Activated naive CD8-positive, alpha-beta T cell treated with anti-CD3 and anti-CD28 coated beads, Interleukin-2, amount 10 ng/mL, durations not matched to agents 7 days and 5 days (primary cell): ENCODE data around the gene GDF7. TPM values are rescaled to one million over a fixed set of nuclear protein-coding genes. Genes with fewer than 3 reads are reported as not detected.

ENCODE experiments used
- ATAC-seq: fragments of 150-1000 bp; cut with Tn5 transposase; one replicate; pipeline ENCODE4 v1.10.0; 2021; ENCODE audit warnings: low read depth, moderate library complexity
- POLR2A ChIA-PET: fragments of 350-600 bp; sonication (Branson Sonifier 250); formaldehyde crosslinking; loops from one replicate; lab custom pipeline; 2021; ENCODE audit warnings: antibody characterized with exemption; lab: Charles Lee
- DNase-seq: peaks from one replicate; pipeline ENCODE4 v3.0.0; 2021
- H3K27ac Mint-ChIP-seq: one replicate; pipeline ENCODE4 v1.8.0; 2022; ENCODE audit warnings: mild to moderate bottlenecking, mixed read lengths
- H3K27me3 Mint-ChIP-seq: one replicate; pipeline ENCODE4 v1.8.0; 2022; ENCODE audit warnings: mild to moderate bottlenecking, moderate library complexity, mixed read lengths
- H3K36me3 Mint-ChIP-seq: one replicate; pipeline ENCODE4 v1.8.0; 2021; ENCODE audit warnings: mild to moderate bottlenecking, mixed read lengths
- H3K4me1 Mint-ChIP-seq: one replicate; pipeline ENCODE4 v1.8.0; 2021; ENCODE audit warnings: mixed read lengths
- H3K4me3 Mint-ChIP-seq: one replicate; pipeline ENCODE4 v1.8.0; 2022; ENCODE audit warnings: mild to moderate bottlenecking, moderate library complexity, mixed read lengths
- H3K9me3 Mint-ChIP-seq: one replicate; pipeline ENCODE4 v1.8.0; 2021; ENCODE audit warnings: mixed read lengths
- total RNA-seq, 2 experiments: library from RNA; stranded (reverse); gene quantifications; one replicate each; pipeline ENCODE4 v1.2.3, GENCODE V29; 2021

GDF7 gene
- total RNA-seq, 2 experiments from 2014 or later, result not detected

GRCh38 chr2:20624156-20624883 lies 42.6 kb upstream of the GDF7 start:
- Mint-ChIP-seq H3K36me3 (no peaks in the 10 kb centered on the region), H3K4me1 (no peaks in the 10 kb centered on the region), H3K27ac (no peak overlapping the region), H3K27me3 (no peaks in the 10 kb centered on the region), H3K4me3 (no peak overlapping the region), H3K9me3 (no peaks in the 10 kb centered on the region)
- DNase-seq, result no peak
- no peak for ATAC-seq
- POLR2A ChIA-PET, result no interaction called here

GRCh38 chr2:20624884-20625485 lies 42.0 kb upstream of the GDF7 start:
- H3K36me3 Mint-ChIP-seq, result no peaks in the 10 kb centered on the region
- POLR2A ChIA-PET, result no interaction called here
- no peaks in the 10 kb centered on the region for H3K4me1 Mint-ChIP-seq
- DNase-seq (no peak), ATAC-seq (no peak)
- no peaks in the 10 kb centered on the region for H3K9me3 Mint-ChIP-seq
- no peak overlapping the region for H3K4me3 Mint-ChIP-seq
- H3K27ac Mint-ChIP-seq, result no peak overlapping the region
- H3K27me3 Mint-ChIP-seq, result no peaks in the 10 kb centered on the region

GRCh38 chr2:20625491-20626391 lies 41.2 kb upstream of the GDF7 start:
- Mint-ChIP-seq H3K4me1 (no peaks in the 10 kb centered on the region), H3K9me3 (no peaks in the 10 kb centered on the region), H3K27ac (no peak overlapping the region), H3K36me3 (no peaks in the 10 kb centered on the region), H3K27me3 (no peaks in the 10 kb centered on the region), H3K4me3 (no peak overlapping the region)
- ATAC-seq (no peak), DNase-seq (no peak)
- POLR2A ChIA-PET, result no interaction called here

GRCh38 chr2:20626392-20626697 lies 40.6 kb upstream of the GDF7 start:
- POLR2A ChIA-PET, result no interaction called here
- ATAC-seq (no peak), DNase-seq (no peak)
- no peaks in the 10 kb centered on the region for H3K9me3 Mint-ChIP-seq
- H3K4me1 Mint-ChIP-seq, result no peaks in the 10 kb centered on the region
- no peaks in the 10 kb centered on the region for H3K27me3 Mint-ChIP-seq
- no peak overlapping the region for H3K27ac Mint-ChIP-seq
- no peak overlapping the region for H3K4me3 Mint-ChIP-seq
- no peaks in the 10 kb centered on the region for H3K36me3 Mint-ChIP-seq

GRCh38 chr2:20626698-20627513 lies 40.0 kb upstream of the GDF7 start:
- Mint-ChIP-seq H3K4me1 (no peaks in the 10 kb centered on the region), H3K4me3 (no peak overlapping the region), H3K27ac (no peak overlapping the region), H3K9me3 (no peaks in the 10 kb centered on the region), H3K27me3 (no peaks in the 10 kb centered on the region), H3K36me3 (no peaks in the 10 kb centered on the region)
- DNase-seq (no peak), ATAC-seq (no peak)
- POLR2A ChIA-PET, result no interaction called here

GRCh38 chr2:20627712-20628380 lies 39.1 kb upstream of the GDF7 start:
- Mint-ChIP-seq H3K36me3 (no peaks in the 10 kb centered on the region), H3K4me3 (no peak overlapping the region), H3K27me3 (no peaks in the 10 kb centered on the region), H3K9me3 (no peaks in the 10 kb centered on the region), H3K27ac (no peak overlapping the region), H3K4me1 (no peaks in the 10 kb centered on the region)
- DNase-seq, result no peak
- no peak for ATAC-seq
- POLR2A ChIA-PET, result no interaction called here

- Mint-ChIP-seq H3K4me3 (no peak overlapping the region), H3K27ac (no peak overlapping the region), H3K9me3 (no peaks in the 10 kb centered on the region), H3K27me3 (no peaks in the 10 kb centered on the region), H3K4me1 (peaks cover 2% of the 10 kb centered on the region), H3K36me3 (no peaks in the 10 kb centered on the region)
- DNase-seq (no peak), ATAC-seq (no peak)
- POLR2A ChIA-PET, result no interaction called here
Observed at GRCh38 chr2:20629181-20629580, 37.8 kb upstream of the GDF7 start.

- Mint-ChIP-seq H3K27me3 (no peaks in the 10 kb centered on the region), H3K4me3 (no peak overlapping the region), H3K9me3 (no peaks in the 10 kb centered on the region), H3K27ac (no peak overlapping the region), H3K36me3 (no peaks in the 10 kb centered on the region), H3K4me1 (peaks cover 2% of the 10 kb centered on the region)
- DNase-seq, result no peak
- POLR2A ChIA-PET, result no interaction called here
- no peak for ATAC-seq
Observed at GRCh38 chr2:20629581-20630171, 37.3 kb upstream of the GDF7 start.

GRCh38 chr2:20630967-20631366 lies 36.0 kb upstream of the GDF7 start:
- POLR2A ChIA-PET, result no interaction called here
- no peak overlapping the region for H3K27ac Mint-ChIP-seq

GRCh38 chr2:20631617-20632307 lies 35.2 kb upstream of the GDF7 start:
- ATAC-seq (no peak), DNase-seq (no peak)
- POLR2A ChIA-PET, result no interaction called here
- Mint-ChIP-seq H3K4me1 (peaks cover 4% of the 10 kb centered on the region), H3K36me3 (no peaks in the 10 kb centered on the region), H3K4me3 (no peak overlapping the region), H3K27me3 (no peaks in the 10 kb centered on the region), H3K27ac (no peak overlapping the region), H3K9me3 (no peaks in the 10 kb centered on the region)

More at GRCh38 chr2:20630967-20631366, 36.0 kb upstream of the GDF7 start:
- H3K27me3 Mint-ChIP-seq, result no peaks in the 10 kb centered on the region
- no peak for ATAC-seq
- H3K4me3 Mint-ChIP-seq, result no peak overlapping the region
- no peaks in the 10 kb centered on the region for H3K9me3 Mint-ChIP-seq
- DNase-seq, result no peak
- no peaks in the 10 kb centered on the region for H3K36me3 Mint-ChIP-seq
- H3K4me1 Mint-ChIP-seq, result peaks cover 4% of the 10 kb centered on the region

- Mint-ChIP-seq H3K27me3 (no peaks in the 10 kb centered on the region), H3K4me1 (peaks cover 4% of the 10 kb centered on the region), H3K36me3 (no peaks in the 10 kb centered on the region), H3K9me3 (no peaks in the 10 kb centered on the region), H3K27ac (no peak overlapping the region), H3K4me3 (no peak overlapping the region)
- POLR2A ChIA-PET, result no interaction called here
- ATAC-seq (no peak), DNase-seq (no peak)
Observed at GRCh38 chr2:20632446-20632990, 34.4 kb upstream of the GDF7 start.

GRCh38 chr2:20633001-20633400 lies 33.9 kb upstream of the GDF7 start:
- POLR2A ChIA-PET, result no interaction called here
- ATAC-seq (no peak), DNase-seq (no peak)
- no peak overlapping the region for H3K4me3 Mint-ChIP-seq
- no peaks in the 10 kb centered on the region for H3K36me3 Mint-ChIP-seq
- H3K27ac Mint-ChIP-seq, result no peak overlapping the region
- no peaks in the 10 kb centered on the region for H3K9me3 Mint-ChIP-seq
- peaks cover 4% of the 10 kb centered on the region for H3K4me1 Mint-ChIP-seq
- H3K27me3 Mint-ChIP-seq, result no peaks in the 10 kb centered on the region
